Mesothelial cell of epicardium (in vitro differentiated cells): ENCODE results near the gene ATXN2. TPM values are rescaled to one million over a fixed set of nuclear protein-coding genes. Genes with fewer than 3 reads are reported as not detected.
"Not testable (repeated sequence)": the region's sequence is repeated elsewhere in the genome, so short reads cannot be mapped to it uniquely, and the experiment has no call there.

Source experiments
- DNase-seq, 2 experiments: peaks; one replicate each; pipeline ENCODE4 v3.0.0; 2021; ENCODE audit warnings: low spot score in 2 of 2; ENCODE audit not compliant: unreplicated experiment in 2 of 2
- H3K27ac Mint-ChIP-seq: 2 replicates; pipeline ENCODE4 v1.8.0; 2021; ENCODE audit warnings: mixed read lengths
- H3K27me3 Mint-ChIP-seq: 2 replicates; pipeline ENCODE4 v1.8.0; 2021; ENCODE audit warnings: low read depth, mixed read lengths
- H3K36me3 Mint-ChIP-seq: 2 replicates; pipeline ENCODE4 v1.8.0; 2021; ENCODE audit warnings: mixed read lengths
- H3K4me1 Mint-ChIP-seq: 2 replicates; pipeline ENCODE4 v1.8.0; 2021; ENCODE audit warnings: mixed read lengths
- H3K4me3 Mint-ChIP-seq: 2 replicates; pipeline ENCODE4 v1.8.0; 2021; ENCODE audit warnings: mild to moderate bottlenecking, moderate library complexity, mixed read lengths
- H3K9me3 Mint-ChIP-seq: 2 replicates; pipeline ENCODE4 v1.8.0; 2021; ENCODE audit warnings: mixed read lengths
- total RNA-seq: library from RNA; stranded (reverse); gene quantifications from 3 replicates; pipeline ENCODE4 v1.2.1, GENCODE V29; 2021
- TF ChIP-seq, protein P1 (sequence below): fragments of 200-600 bp; sonication (generic); IDR thresholded peaks from one replicate; pipeline ENCODE4 v1.5.0; 2021; ENCODE audit warnings: antibody characterized with exemption; ENCODE audit not compliant: unreplicated experiment

ATXN2 gene
- total RNA-seq, 1 donor from 2014 or later, result 152 TPM

DNA sequence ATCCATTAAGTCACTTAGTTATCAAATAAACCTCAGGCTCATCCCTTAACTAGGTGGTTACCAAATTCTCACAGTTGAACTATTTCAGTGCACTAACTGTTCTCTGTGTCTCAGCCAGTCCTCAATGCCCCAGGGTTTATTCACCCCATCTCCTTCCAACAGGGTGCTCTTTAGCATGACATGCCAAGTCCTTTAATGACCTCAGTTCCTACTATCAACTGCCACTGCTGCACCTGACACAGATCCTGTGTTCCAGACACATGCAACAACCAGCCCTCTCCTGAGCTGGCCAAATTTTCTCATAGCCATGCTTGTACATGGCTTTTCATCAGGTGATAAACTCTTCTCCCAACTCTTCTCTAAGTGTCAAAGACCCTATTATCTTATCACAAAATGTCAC is 80.0 kb downstream of the ATXN2 start:
- Mint-ChIP-seq H3K9me3 (no peaks in the 10 kb centered on the region), H3K27ac (no peak overlapping the region), H3K4me3 (no peak overlapping the region), H3K4me1 (no peaks in the 10 kb centered on the region), H3K27me3 (no peaks in the 10 kb centered on the region), H3K36me3 (peaks cover 10% of the 10 kb centered on the region)
- no peak for DNase-seq
- TF ChIP-seq, protein P1, sequence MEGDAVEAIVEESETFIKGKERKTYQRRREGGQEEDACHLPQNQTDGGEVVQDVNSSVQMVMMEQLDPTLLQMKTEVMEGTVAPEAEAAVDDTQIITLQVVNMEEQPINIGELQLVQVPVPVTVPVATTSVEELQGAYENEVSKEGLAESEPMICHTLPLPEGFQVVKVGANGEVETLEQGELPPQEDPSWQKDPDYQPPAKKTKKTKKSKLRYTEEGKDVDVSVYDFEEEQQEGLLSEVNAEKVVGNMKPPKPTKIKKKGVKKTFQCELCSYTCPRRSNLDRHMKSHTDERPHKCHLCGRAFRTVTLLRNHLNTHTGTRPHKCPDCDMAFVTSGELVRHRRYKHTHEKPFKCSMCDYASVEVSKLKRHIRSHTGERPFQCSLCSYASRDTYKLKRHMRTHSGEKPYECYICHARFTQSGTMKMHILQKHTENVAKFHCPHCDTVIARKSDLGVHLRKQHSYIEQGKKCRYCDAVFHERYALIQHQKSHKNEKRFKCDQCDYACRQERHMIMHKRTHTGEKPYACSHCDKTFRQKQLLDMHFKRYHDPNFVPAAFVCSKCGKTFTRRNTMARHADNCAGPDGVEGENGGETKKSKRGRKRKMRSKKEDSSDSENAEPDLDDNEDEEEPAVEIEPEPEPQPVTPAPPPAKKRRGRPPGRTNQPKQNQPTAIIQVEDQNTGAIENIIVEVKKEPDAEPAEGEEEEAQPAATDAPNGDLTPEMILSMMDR, result no peak

DNA sequence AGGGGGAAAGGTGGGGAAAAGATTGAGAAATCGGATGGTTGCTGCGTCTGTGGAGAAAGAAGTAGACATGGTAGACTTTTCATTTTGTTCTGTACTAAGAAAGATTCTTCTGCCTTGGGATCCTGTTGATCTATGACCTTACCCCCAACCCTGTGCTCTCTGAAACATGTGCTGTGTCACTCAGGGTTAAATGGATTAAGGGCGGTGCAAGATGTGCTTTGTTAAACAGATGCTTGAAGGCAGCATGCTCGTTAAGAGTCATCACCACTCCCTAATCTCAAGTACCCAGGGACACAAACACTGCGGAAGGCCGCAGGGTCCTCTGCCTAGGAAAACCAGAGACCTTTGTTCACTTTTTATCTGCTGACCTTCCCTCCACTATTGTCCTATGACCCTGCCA is 91.4 kb downstream of the ATXN2 start:
- H3K36me3 Mint-ChIP-seq, result peaks cover 54% of the 10 kb centered on the region
- H3K27me3 Mint-ChIP-seq, H3K9me3 Mint-ChIP-seq, H3K4me1 Mint-ChIP-seq, H3K27ac Mint-ChIP-seq, DNase-seq, H3K4me3 Mint-ChIP-seq: not testable (repeated sequence)

DNA sequence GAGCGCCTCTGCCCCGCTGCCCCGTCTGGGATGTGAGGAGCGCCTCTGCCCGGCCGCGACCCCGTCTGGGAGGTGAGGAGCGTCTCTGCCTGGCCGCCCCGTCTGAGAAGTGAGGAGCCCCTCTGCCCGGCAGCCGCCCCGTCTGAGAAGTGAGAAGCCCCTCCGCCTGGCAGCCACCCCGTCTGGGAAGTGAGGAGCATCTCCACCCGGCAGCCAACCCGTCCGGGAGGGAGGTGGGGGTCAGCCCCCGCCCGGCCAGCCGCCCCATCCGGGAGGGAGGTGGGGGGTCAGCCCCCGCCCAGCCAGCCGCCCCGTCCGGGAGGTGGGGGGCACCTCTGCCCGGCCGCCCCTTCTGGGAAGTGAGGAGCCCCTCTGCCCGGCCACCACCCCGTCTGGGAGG is 91.9 kb downstream of the ATXN2 start:
- H3K27me3 Mint-ChIP-seq, H3K9me3 Mint-ChIP-seq: not testable (repeated sequence)
- peaks cover 54% of the 10 kb centered on the region for H3K36me3 Mint-ChIP-seq

DNA sequence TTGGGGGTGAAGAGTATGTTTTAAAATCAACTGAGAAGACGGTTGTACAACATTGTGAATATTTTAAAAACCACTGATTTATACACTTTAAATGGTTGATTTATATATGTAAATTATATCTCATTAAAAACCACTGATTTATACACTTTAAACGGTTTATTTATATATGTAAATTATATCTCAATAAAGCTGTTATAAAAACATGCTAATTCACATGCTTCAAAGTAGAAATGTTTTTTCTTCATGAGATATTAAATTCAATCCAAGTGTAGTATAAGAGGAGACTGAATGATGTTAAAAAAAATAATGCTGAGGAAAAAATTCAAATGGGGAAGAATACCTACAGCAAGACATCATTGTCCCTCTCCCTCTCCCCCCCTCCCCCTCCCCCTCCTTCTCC is 92.9 kb downstream of the ATXN2 start:
- peaks cover 48% of the 10 kb centered on the region for H3K36me3 Mint-ChIP-seq
- no peak for DNase-seq
- no peak overlapping the region for H3K27ac Mint-ChIP-seq
- H3K4me1 Mint-ChIP-seq, result no peaks in the 10 kb centered on the region
- no peak overlapping the region for H3K4me3 Mint-ChIP-seq
- H3K27me3 Mint-ChIP-seq, result no peaks in the 10 kb centered on the region
- TF ChIP-seq, protein P1, result no peak
- H3K9me3 Mint-ChIP-seq, result peaks cover 9% of the 10 kb centered on the region

More for the DNA sequence above, 91.9 kb downstream of the ATXN2 start:
- H3K27ac Mint-ChIP-seq, DNase-seq, H3K4me1 Mint-ChIP-seq, H3K4me3 Mint-ChIP-seq: not testable (repeated sequence)

DNA sequence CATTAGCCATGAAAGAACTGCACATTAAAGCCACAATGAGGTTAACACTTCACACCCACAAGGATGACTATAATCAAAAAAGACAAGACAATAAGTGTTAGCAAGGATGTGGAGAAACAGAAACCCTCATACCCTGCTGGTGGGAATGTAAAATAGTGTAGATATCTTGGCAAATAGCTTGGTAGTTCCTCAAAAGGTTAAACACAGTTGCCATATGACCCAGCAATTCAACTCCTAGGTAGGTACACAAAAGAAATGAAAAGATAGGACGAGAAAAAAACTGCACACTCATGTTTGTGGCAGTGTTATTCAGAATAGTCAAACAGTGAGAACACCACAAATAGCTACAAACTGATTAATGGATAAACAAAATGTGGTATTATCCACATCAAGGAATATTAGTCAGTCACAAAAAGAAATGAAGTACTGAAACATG is 93.5 kb downstream of the ATXN2 start:
- TF ChIP-seq, protein P1, result no peak
- H3K4me1 Mint-ChIP-seq, result no peaks in the 10 kb centered on the region
- H3K27me3 Mint-ChIP-seq, result no peaks in the 10 kb centered on the region
- no peak overlapping the region for H3K4me3 Mint-ChIP-seq
- no peak for DNase-seq
- H3K9me3 Mint-ChIP-seq, result peaks cover 9% of the 10 kb centered on the region
- H3K27ac Mint-ChIP-seq, result no peak overlapping the region
- H3K36me3 Mint-ChIP-seq, result peaks cover 42% of the 10 kb centered on the region

DNA sequence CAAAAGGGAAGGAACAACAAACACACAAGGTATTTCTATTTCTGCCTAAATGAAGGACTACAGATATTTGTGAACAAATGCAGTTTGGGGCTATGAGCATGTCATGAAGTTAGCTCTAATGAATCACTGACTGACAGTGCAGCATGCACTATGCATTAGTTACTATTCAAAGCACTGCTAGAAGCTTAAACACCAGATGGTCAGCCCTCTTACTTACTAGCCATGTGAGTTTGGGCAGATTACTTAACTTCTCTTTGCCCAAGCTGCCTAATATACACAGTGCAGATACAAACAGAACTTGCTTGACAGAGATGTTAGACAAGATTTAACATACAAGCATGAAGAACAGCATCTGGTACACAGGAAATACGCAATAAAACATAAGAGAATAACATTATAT is 96.0 kb downstream of the ATXN2 start:
- no peaks in the 10 kb centered on the region for H3K4me1 Mint-ChIP-seq
- peaks cover 9% of the 10 kb centered on the region for H3K9me3 Mint-ChIP-seq
- peaks cover 52% of the 10 kb centered on the region for H3K36me3 Mint-ChIP-seq
- TF ChIP-seq, protein P1, result no peak
- no peak for DNase-seq
- no peaks in the 10 kb centered on the region for H3K27me3 Mint-ChIP-seq
- no peak overlapping the region for H3K4me3 Mint-ChIP-seq
- H3K27ac Mint-ChIP-seq, result no peak overlapping the region

DNA sequence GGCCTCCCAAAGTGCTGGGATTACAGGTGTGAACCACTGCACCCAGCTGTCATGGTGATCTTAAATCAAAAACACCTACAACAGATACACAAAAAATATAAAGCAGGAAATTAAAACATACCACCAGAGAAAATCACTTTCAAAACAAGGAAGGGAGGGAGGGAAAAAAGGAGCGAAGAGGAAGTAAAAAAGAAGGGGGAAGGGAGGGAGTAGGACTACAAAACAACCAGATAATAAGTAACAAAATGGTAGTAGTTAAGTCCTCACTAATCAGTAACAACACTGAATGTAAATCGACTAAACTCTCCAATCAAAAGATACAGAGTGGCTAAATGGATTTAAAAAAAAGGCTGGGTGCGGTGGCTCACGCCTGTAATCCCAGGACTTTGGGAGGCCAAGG is 104.4 kb downstream of the ATXN2 start:
- TF ChIP-seq, protein P1, result no peak
- no peak overlapping the region for H3K4me3 Mint-ChIP-seq
- DNase-seq, result no peak
- H3K27ac Mint-ChIP-seq, result no peak overlapping the region
- peaks cover 57% of the 10 kb centered on the region for H3K36me3 Mint-ChIP-seq
- H3K9me3 Mint-ChIP-seq, result peaks cover 13% of the 10 kb centered on the region
- H3K4me1 Mint-ChIP-seq, result no peaks in the 10 kb centered on the region
- no peaks in the 10 kb centered on the region for H3K27me3 Mint-ChIP-seq

DNA sequence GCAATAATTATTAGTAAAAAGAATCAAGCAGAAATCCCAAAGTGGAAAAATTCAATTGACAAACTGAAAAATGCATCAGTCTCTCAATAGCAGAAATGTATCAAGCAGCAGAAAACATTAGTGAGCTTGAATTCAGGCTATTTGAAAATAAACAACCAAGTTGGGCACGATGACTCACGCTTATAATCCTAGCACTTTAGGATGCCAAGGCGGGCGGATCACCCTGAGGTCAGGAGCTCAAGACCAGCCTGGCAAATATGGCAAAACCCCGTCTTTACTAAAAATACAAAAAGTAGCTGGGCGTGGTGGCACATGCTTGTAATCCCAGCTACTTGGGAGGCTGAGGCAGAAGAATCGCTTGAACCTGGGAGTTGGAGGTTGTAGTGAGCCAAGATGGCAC is 106.1 kb downstream of the ATXN2 start:
- H3K4me3 Mint-ChIP-seq, H3K4me1 Mint-ChIP-seq, H3K27me3 Mint-ChIP-seq, DNase-seq, H3K27ac Mint-ChIP-seq: not testable (repeated sequence)
- Mint-ChIP-seq H3K9me3 (peaks cover 12% of the 10 kb centered on the region), H3K36me3 (peaks cover 49% of the 10 kb centered on the region)
